NCI-H524 treated with DMSO at 0.1 percent for 48 hours (cell line): ENCODE results near the gene PCDH9.
"Not testable (repeated sequence)": the region's sequence is repeated elsewhere in the genome, so short reads cannot be mapped to it uniquely, and the experiment has no call there.

ENCODE experiments used
- DNase-seq: peaks from one replicate; lab custom pipeline; 2025; lab: John Stamatoyannopoulos, UW

Gene PCDH9

DNA sequence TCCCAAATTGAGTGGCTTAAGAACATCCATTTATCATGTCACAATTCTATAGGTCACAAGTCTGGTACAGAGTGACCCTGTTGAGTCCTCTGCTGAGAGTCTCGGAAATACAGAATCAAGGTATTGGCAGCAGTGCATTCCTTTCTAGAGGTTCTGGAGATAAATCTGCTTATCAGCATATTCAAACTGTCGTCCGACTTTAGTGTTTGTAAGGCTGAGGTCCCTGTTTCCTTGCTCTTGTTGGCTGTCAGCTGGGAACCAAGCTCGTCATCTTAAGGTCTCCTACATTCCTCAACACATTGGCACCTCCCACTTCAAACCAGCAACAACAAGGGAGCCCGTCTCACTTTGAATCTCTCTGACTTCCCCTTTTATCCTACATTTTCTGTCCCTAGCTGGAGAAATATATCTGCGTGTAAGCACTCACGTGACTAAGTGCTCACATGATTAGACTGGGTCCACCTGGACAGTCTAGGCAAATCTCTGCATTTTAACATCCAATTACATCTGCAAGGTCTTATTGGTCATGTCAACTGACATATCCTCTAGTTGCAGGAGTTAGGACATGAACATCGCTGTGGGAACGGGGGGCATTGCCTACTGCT, 886.8 kb downstream of the PCDH9 start:
- no peak for DNase-seq

DNA sequence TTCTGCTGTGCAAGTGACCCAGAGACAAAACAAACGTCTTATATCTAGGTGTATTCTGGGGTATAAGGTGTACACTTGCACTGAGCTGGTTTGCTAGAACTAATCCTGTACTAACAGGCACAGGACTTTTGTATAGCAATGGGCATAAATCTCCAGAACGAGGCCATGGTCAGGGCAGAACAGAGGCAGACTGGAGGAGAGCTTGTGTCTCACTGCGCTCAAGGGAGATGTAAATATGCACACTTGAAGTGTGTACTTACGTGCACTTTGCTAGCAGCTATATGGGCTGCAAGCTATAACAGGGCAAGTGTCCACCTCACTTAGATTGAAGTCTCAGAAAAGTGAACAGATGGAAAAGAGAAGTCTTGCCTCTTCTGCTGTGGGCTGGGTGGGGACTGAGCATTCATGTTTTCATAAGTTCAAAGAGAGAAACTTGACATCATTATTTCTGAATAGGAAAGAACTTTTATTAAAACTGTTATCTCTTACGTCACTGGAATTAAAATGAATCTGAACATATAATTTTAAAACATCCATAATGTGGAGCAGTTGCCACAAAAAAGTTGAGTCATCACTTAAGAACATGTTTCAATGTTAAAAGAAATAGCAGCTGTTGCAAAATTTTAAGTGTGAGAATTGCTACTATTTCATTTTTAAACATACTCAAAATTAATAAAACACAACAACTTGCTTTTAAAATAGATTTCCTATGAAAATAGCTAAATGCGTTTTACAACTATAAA, 888.3 kb downstream of the PCDH9 start:
- no peak for DNase-seq

DNA sequence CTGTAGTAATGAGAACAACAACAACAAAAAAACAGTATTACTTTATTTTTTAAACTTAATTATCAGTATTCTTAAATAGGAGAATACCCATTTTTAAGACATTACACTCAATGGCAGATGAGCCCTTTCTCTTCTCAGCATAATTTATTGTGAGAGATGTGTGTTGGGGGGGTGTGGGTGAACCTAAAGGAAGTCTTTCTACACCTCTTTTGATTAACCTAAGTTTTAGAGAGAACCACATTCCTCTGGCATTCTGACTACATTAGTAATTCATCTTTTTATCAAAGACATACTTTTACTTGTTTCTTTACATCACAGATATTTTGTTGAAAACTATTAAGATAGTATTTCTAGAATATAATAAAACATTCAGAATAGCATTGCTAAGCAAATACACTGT, 890.9 kb downstream of the PCDH9 start:
- no peak for DNase-seq

DNA sequence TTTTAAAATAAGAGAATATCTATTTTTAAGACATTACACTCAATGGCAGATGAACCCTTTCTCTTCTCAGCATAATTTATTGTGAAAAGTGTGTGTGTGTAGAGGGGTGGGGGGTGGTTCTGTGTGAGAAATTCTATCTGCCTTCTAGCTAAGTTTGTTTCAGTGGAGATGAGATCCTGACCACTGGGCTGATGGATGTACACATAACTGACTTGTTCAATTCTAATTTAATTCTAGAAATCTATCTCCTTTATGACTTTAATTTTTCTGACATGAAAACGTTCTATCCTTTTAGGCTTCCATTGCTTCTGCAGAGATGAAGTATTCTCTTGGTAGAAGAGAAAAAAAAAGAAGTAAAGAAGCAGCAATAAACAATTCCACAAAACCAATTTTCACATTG, 891.6 kb downstream of the PCDH9 start:
- DNase-seq = no peak

DNA sequence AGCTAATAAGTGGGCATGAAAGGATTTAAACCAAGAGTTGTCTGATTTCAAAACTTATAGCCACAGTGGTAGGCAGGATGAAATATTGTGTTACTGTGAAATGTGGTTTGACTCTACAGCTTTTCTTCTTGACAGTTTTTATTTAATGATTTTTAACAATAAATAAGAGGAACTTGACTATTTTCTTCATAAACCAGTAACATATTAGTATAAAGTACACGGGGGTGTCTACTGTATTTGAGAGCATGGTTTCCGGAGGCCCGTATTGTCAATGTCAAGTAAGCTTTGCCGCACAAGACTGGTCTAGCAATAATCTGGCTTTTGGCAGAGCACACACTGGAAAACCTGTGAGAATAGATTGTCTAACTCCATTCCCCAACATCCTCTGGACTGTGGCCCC, 894.5 kb downstream of the PCDH9 start:
- DNase-seq = no peak

DNA sequence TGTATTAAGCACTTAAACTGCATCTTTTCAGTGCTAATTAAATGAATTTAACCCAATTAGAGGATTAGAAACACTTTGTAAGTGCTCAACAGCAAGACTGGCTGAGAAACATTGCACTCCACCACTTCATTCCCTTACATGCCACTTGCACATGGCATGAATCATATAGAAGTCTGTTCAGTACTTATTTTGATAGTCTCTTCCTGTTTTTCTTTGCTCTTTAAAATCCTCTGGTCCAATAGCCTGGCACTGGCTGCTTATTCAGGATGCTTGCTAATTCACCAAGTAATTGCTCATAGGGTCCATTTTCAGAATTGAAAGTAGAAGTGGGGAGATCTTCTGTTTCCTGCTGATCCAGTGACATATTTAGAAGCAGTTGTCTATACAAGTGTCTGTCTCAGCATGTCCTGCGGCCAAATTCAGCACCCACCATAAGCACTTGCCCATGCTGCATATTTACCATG, 900.1 kb downstream of the PCDH9 start:
- DNase-seq = no peak

DNA sequence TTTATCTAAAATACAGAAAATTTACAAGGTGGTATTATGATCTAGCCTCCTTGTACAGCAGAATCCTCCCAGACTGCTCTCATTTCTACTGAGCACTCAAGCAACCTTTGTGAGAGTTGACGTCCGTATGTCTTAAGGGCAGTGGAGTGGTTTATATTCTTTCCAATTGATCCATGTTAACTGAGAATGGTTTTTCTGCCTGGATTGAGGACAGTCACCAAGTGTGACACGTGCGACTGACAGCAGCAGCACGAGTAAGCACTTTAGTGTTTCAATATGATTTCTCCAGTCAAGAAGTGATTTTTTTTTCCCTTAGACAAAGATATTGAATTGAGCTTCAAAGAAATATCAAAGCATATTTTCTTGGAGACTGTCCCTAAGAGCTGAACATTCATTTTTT, 901.7 kb downstream of the PCDH9 start:
- DNase-seq = no peak

DNA sequence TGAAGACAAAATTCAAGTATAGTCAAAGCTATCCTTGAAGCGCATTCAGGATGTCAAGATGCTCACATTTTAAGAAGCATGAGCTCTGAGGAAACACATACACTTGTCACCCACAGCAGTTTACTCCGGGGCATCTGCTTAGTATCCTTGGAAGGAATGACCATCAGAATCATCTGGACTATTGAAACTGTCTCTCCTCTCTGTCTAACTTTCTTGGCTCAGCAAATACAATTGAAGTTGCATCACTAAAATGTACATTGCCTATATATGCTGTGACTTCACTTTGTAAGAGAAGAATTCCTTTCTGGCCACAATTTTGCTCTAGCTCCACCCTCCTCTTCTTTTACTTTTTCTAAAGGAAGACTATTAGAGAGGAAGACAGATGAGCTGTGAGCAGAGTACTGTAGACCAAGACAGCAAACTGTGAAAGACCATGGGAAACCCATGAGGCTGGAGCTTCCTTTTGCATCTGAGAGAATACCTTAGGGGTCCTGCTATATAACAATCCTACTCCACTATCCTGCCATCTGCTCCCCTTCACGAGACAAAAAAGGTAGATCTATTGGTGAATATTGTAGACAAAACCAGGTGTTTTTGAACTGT, 906.3 kb downstream of the PCDH9 start:
- no peak for DNase-seq

DNA sequence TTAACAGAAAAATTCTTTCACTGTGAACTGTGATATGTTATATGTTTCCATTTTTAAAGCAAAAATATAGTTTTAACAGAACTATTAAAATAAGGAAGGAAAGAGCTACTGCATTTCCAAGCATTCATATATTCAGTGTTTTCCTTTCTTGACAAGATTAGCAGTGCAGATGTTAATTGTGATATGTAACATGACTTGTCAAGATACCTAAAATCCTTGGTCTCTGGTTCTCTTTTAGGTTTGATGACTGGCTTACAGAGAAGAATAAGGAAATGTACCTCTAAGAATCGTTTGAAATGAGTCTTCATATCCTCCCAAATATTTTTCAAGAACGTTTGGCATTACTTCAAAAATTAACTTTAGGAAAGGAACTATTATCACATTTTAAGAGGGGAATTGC, 907.2 kb downstream of the PCDH9 start:
- no peak for DNase-seq

DNA sequence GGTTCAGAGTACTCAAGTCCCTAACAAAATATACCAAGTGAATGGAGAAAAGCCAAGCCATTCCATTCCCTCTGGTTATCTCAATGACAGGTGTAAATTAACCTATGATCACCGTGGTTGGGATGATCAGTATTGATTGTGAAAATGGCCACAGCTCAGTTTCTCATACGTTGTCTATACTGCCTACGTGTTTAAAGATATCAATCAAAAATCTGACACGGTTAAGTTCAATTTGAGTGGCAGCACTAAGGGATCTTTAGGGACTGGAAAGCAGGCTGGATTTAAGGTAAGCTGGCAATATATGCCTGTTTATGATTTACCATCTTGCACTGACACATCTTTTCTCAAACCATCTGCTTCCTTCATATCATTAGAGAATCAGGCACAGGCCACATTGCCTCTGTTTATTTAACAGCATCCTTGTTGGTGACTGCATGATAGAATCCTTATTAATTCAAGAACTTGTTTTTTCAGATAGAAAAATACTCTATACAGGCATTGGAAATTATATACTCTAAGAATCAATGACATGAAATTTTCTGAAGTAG, 907.9 kb downstream of the PCDH9 start:
- DNase-seq = no peak

DNA sequence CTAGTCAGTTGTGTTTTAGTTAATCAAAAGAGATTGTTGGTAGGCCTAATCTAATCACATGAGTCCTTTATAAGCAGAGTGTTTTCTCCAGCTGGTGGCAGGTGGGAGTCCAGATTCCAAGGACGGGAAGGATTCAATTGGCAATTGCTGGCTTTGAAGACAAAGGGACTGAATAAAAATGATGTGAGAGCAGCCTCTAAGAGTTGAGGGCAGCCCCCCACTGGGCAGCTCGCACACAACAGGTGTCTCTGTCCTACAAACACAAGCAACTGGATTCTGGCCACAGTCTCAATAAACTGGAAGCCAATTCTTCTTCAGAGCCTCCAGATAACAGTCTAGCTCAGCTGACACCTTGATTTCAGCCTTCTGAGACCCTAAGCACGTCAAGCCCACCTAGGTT, 915.2 kb downstream of the PCDH9 start:
- DNase-seq = no peak

DNA sequence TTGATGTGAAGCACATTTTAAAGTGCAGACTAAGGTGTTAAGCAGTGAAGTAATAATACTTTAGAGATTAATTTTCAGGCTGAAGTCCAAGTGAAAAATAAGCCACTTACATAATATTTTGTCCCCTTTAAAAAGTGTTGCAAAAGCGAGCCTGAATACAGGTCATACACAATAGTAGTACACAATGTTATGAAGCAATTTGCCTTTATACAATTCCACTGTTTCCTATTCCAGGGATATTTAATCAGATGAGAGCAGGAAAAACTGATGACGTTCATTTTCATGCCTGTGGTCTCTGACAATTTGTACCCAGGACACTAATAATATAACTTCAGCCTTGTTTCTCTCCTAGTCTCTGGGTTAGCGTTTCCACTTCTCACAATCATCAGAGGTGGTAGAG, 916.7 kb downstream of the PCDH9 start:
- DNase-seq = no peak

DNA sequence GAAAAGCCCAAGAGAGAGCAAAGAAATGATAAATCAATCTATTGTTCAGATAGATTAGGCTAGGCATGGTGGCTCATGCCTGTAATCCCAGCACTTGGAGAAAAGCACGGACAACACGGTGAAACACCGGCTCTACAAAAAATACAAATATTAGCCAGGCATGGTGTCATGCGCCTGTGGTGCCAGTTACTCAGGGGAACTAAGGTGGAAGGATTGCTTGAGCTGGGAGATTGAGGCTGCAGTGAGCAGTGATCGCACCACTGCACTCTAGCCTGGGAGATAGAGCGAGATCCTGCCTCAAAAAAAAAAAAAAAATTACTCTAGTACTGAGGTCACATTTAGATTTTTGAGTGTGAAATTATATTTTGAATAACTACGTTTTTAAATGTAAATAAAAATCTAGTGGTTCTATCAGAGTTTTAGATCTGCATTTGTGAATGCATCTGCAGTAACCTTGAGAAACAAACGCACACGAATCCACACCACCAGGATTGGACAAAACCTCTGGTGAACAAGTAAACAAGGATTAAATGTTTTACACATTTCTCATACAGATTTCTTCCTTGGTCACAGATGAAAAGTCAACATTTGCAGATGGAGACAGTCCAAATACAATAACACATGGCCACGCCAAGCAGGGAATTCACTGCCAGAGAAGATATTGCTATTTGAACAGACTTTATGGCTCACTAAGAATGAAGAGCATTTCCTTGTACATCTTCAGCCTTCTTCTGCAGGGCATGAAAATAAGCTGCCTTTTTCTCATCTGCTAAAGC, 917.6 kb downstream of the PCDH9 start:
- DNase-seq = no peak

DNA sequence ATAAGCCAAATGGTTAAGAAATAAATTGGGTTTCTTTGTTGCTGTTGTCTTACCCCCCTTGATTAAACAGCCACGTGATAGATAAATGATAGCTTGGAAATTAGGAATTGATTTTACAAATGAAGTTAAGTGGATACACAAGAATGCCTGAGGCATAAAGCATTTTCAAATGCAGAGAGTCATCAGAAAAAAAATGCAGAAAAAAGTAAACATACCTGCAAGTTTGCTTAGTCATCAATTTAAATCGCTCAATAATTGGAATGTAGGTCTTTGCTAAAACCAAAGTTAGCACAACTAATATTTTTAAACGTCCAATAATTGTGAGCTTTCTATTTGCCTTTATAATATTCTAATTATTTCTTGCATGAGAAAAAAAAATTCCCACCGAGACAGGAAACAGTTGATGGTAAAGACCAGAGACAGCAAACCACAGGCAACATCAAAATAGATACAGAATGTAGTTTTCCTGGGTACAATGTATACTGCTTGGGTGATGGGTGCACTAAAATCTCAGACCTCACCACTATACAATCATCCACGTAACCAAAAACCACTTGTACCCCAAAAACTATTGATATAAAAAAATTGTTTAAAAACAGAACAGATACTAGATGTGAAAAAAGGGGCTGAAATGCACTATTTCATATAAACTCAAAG, 924.0 kb downstream of the PCDH9 start:
- no peak for DNase-seq

DNA sequence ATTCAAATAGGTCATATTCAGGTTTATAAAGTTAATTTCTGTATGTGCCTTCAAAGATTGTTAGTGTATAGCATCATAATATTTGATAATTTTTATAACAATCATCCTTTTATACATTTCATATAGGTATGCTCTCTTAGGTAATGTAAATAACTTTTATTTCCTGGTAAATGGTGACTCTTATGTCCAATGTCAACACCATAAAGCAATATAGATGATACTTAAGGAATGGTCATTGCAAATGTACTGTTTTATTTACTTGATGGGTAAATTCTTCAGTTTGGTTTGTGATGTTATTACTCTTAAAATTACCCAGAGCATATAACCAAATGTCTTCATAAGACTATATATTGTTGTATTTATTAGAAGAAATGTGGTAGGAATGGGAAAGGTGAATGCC, 928.7 kb downstream of the PCDH9 start:
- DNase-seq = no peak

DNA sequence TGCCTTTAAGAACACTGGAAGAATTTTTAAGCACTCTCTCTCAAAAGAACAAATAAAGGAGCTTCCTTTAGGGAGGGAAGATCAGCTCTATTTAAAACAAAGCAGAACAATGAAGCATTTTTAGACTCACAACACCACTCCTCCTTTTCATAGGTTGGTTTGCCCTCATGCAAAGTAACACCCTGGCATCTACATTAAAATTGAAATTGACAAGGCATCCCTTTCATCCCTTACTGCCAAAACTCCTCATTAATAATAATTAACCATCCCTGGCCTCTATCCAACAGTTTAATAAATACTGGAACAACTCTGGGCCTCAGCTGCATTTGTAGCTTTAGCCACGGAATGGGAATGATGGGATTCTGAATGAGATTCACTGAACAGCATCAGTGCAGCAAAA, 929.1 kb downstream of the PCDH9 start:
- DNase-seq = no peak

DNA sequence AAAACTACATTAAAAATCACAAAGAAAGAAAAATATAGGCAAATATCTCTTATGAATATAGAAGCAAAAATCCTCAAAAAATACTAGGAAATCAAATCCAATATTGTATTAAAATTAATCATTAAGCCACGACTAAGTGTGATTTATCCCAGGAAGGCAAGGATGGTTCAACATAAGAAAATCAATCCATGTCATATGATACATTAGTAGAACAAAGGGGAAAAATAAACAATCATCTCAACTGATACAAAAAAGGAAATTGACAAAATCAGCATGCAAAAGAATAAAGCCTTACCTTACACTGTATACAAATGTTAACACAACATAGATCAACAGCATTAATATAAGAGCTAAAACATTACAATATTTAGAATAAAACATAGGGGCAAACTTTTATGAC, 933.3 kb downstream of the PCDH9 start:
- no peak for DNase-seq

DNA sequence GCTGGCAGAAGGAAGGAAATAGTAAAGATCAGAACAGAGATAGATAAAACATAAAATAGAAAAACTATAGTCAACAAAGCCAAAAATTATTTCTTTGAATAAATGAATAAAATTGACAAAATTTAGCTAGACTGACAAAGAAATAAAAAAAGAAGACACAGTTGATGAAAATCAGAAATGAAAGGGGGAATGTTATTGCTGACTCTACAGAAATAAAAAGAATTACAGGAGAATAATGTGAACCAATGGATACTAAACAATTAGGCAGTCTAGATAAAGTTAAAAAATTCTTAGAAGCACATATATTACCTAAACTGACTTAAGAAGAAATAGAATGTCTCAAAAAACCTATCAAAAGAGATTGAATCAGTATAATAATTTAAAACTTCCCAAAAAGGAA, 933.8 kb downstream of the PCDH9 start:
- DNase-seq = no peak

DNA sequence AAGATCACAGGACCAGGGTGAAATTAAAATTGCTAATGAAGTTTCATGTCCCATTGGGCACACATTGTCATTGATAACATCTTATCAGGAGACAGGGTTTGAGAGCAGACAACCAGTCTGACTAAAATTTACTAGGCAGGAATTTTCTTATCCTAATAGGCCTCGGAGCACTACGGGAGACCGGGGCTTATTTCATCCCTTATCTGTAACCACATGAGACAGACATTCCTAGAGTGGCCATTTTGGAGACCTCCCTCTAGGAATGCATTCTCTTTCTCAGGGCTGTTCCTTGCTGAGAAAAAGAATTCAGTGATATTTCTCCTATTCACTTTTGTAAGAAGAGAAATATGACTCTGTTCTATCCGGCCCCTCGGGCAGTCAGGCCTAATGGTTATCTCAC, 943.3 kb downstream of the PCDH9 start:
- not testable (repeated sequence) for DNase-seq

DNA sequence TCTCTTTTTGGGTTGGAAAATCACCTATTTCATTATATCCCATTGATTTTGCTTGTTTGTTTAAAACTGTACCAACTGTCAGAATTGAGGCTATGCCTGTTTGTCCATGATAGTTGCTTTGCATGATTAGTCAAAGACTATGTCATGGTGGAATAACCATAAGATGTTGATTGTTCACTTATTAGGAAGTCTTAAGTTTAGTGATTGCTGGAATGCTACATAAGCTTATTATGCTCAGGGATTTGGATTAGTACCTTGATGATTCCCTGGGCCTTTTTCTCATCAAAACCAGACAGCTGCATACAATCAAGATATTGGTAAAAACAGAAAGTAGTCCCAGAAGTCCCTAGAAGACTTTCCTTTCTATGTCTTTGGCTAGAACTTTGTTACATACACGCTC, 954.7 kb downstream of the PCDH9 start:
- no peak for DNase-seq

DNA sequence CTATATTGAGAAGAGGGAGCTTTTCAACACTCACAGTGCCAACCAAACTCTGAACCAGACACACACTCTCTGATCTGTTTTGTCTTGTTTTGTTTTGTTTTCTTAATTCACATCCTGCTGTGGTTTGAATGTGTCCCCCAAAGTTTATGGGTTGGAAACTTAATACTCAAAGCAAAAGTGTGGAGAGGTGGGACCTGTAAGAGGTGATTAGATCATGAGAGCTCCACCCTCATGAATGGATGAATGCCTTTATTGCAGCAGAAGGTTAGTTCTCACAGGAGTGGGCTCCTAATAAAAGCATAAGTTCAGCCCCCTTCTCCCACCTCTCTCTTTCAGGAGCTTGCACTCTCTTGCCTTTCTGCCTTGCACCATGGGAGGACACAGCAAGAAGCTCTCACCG, 957.1 kb downstream of the PCDH9 start:
- DNase-seq = no peak

DNA sequence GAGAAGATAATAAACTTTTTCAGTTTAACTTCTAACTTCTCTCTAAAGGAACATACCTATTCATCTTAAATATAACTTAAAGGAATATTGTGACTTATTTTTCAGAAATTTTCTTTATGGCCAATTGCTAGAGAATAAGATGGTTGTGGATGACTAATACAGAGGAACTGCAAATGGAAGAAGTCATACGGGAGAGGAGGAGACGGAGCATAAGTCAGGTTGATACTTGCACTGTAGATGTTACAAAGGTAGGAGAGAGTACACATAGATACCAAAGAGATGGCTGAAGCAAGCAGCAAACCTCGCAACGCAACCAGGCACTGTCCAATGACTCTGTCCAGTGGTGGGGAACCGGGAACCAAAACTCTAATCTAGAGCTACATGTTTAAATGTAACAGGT, 963.4 kb downstream of the PCDH9 start:
- DNase-seq = no peak
